ENCODE measurements around the gene STRIP2. TPM values are rescaled to one million over a fixed set of nuclear protein-coding genes. Genes with fewer than 3 reads are reported as not detected.
"Not testable (repeated sequence)": the region's sequence is repeated elsewhere in the genome, so short reads cannot be mapped to it uniquely, and the experiment has no call there.

STRIP2 gene
- total RNA-seq, 1 donor from 2014 or later = 2.3 TPM

DNA sequence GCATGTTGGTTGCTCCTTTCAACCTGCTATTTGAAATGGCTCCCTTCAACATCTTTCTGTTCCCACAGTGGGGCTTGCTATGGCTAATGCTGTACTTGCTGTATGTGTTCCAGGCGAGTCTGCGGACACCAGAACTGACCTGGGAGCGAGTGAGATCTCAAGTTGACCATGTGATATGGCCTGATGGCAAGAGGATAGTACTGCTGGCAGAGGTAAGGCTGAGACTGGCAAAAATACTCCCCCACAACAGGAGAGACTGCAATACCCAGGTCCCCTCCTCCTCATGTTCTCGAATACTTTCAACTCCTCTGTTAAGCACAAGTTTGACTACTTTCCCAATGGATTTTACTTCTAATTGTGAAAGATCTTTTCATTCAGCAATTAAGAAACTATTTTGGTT, 11.5 kb upstream of the STRIP2 start:
- DNase-seq (ENCODE audit: low read depth) = no peak

DNA sequence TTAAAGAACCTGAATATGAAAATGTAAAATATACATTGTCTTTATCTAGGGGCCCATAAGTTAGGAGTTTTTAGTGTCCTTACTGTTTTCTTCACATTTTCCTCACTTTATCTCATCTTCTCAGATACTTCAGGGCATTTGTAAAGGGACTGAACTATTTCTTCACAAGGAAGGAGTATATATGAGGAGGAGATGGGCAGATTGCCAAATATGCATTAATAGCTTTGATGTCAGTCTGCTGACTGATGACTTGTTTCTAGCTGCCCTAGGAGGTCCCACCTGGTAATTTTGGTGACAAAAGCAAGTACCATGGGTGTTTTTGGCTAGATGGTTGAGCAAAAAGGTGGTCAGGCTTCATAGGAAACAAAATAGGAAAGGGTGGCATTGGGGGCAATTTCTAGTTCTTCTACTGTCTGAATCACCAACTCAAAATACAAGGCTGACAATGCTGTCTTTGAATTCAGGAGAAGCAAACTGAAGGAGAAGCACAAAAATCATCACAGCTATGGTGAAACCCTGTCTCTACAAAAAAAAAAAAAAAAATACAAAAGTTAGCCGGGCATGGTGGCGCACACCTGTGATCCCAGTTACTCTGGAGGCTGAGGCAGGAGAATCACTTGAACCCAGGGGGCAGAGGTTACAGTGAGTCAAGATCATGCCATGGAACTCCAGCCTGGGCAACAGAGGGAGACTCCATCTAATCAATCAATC, 10.4 kb upstream of the STRIP2 start:
- DNase-seq (ENCODE audit: low read depth) = peak; percentile 15

- DNase-seq (ENCODE audit: low read depth) = no peak
These were observed 7.8 kb upstream of the STRIP2 start for GRCh38 chr7:129426482-129426881.

- no peak for DNase-seq (ENCODE audit: low read depth)
These were observed 6.6 kb upstream of the STRIP2 start for GRCh38 chr7:129427526-129428045.

DNA sequence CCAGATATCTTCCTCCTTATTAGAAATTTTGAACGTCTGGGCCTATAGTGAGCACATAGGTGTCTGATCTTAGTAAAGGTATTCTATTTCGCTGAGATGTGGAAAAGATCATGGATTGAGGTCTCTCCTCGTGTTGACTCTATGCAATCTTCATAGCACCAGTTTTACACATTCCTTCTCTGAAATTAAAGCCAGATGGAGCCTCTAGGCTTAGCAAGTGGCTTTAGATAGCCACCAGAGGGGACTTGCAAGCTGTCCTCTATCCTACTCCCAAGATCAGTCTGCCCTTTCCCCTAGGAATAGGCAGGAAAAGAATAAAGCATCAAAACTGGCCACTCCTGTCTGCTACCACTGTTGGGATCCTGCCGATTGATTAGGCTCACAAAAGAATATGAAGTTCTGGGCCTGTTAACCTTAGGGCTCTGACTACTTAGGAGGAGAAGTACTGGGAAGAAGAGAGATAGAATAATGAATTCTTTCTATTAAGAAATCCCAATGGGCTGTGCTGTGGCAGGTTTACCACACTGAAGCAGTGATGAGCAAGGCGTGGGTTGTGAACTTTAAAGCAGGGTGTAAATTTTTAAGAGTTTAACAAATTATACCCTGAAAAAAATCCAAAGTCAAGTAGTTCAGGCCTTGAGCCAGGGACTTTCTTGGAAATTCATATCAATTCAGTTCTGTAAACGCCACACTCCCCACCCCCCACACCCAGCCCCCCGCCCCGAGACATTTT, 2.2 kb upstream of the STRIP2 start:
- DNase-seq (ENCODE audit: low read depth) = no peak

DNA sequence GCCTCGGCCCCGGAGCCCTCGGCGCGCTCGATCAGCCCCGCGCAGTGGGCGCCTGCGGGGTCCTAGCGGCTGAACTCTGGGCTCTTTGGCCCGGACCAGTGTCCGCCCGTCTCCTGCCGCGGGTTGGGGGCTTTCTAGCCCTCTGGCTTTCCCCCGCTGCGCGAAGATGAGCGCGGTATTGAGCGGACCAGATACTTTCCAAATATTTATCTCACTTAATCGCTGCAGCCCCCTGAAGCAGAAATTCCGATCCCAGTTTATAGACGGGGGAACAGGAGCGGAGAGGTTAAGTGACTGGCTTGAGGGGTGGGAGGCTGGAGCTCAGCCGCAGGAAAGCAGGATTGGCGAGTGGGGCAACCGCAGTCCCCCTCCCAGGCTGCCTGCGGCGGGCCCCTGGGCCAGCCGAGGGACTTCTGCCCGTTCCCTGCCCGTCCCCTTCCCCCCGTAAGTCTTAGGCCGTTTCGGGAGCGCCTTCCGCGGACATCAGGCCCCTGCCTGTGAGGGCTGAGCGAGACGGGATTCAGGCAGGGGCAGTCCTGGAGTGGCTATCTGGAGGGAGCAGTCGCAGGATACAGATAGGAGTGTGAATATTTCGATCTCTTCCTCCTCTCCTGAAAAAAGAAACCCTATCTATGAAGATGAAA, 565 bp downstream of the STRIP2 start:
- DNase-seq (ENCODE audit: low read depth) = no peak

DNA sequence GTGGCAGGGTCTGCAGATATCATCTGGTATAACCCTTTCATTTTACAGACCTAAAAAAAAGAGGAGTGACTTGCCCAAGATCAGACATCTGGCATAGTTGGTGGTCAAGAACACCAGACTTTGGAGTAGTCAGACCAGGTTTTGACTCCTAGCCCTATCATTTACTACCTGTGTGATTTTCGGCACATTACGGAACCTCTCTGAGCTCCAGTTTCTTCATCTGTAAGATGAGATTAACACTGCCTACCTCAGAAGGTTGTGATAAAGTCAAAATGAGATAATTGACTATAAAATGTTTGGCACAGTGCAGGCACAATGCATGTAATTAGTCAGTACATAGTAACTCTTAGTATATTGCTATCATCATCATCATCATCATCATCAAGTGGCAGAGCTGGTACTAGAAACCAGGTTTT, 1.2 kb downstream of the STRIP2 start:
- no peak for DNase-seq (ENCODE audit: low read depth)

DNA sequence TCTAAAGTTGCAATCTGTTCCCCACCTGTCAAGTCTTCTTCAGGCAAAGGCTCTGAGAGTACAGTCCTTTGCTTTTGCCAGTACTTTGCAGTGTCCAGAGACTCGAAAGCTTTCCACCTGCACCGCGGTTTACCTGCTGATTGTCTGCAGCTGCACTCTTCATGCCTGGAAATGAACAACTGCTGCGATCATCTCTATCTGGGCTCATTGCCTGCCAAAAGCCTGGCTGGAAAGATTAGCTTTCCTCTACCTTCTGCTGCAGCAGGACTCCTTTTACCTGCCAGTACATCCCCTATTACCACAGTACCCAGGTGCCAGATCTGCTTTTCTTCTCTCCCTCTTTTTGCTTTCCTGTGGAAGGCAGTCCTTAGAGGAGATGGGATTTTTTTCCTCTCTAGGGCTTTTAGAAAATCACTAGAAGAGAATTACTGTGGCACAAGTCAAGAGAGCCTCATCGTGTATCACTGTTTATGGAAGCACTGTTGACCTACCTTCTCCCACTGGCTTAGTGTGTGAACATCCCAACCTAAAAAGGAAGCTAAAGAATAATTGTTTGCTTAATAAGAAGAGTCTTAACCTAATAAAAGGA, 2.2 kb downstream of the STRIP2 start:
- DNase-seq (ENCODE audit: low read depth) = no peak

DNA sequence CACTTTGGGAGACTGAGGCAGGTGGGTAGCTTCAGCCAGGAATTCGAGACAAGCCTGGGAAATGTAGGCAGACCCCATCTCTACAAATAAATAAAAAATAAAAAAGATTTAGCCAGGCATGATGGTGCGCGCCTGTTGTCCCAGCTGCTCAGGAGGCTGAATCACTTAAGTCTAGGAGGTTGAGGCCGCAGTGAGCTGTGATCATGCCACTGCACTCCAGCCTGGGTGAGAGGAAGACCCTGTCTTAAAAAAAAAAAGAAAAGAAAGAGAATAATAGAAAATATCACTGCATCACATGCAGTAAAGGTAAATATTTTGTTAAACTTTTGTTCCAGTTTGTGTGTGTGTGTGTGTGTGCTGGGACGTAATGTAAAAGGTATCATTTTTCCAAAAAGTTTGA, 3.0 kb downstream of the STRIP2 start:
- DNase-seq (ENCODE audit: low read depth) = no peak

DNA sequence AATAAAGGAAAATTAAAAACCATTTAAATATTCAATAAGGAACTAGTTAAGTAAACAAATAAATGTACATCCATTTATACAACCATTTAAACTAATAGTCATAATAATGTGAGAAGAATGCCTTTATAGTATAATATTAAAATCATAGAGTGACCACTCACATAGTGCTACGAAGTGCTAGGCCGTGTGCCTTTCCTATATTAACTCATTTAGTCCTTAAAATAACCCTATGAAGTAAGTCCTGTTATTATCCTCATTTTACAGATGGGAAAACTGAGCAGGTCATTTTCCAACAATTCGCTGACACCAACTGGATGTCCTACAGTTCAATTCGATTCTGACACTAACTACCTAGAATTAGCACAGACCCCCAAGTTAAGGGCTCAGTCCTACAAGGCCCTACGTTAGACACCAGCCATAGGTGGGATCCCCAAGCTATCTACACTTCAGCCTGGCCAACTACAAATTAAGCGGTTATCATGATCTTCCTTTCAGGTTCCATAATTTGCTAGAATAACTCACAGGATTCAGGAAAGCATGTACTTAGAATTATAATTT, 4.1 kb downstream of the STRIP2 start:
- no peak for DNase-seq (ENCODE audit: low read depth)

DNA sequence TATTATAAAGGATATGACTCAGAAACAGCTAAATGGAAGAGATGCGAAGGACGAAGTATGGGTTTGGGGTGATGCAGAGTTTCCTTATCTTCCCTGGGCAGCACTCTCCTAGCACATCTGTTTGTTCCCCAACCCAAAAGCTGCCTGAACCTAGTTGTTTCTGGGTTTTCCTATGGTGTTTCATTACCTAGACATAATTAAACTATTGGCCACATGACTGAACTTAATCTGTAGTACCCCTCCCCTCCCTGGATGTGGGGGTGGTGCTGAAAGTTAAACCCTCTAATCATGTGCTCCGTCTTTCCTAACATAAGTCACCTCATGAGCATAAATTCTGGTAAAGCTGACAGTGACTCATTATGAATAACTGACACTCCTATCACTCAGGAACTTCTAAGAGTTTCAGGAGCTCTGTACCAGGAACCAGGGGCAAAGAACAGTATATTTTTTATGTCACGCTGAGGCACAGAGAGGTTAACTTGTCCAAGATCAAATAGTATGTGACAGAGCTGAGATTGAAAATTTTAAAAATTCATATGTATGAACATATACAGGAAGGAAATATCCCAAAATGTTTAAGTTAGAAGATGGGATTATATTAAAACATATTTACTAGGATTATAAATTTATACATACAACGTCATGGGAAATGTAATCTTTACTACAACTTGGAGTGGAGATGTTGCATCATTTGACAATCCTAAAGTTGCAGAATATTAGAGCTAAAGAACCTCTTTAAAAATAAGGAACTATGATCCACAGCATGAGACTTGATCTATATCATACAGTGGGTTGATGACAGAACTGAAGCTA, 4.8 kb downstream of the STRIP2 start:
- DNase-seq (ENCODE audit: low read depth) = peak; percentile 95

DNA sequence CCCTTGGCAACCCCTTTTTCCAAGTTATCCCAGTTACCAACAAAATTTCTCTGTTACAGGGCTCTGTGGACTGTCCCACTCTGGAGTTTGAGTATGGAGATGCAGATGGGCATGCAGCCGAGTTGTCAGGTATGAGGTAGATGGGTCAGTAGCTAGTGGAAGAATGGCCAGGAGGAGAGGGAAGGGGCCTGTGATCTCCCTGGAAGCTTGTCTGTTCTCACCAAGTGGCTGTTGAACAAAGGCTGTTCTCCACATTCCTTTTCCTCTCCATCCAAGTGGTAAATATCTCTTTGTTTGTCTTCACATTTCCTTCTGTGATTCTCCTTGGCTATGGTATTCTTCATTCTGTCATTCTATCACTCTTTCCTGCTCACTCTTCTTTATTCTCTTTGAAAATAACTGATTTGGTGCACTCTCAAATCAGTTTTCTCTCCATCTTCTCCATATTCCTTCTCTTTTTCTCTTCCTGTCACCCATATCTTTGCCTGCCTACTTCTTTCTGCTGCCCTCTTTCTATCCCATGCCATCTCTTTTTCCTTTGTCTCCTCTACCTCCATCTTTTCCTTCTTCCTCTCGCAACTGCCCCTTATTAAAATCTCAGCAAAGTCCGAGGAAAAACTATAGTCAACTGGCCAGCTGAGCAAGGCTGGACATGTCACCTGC, 5.9 kb downstream of the STRIP2 start:
- no peak for DNase-seq (ENCODE audit: low read depth)

DNA sequence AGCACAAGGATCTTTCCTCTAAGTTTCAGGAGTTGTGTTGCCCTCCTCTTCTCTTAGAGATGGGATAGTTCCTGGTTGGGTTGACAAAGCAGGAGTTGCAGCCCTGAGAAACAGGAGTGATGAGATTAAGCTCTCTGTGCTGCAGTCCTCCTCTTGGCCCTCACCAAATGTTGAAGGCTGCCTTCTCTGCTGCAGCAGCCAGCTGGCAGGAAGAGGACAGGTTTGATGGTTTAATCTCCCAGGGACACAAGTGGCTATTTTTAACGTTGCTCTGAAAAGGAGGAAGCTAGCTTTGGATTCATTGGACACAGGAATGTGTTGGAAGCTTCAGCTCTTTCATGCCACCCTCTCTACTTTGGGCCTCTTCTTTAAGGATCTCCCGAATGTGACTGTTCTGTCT, 9.4 kb downstream of the STRIP2 start:
- no peak for DNase-seq (ENCODE audit: low read depth)

DNA sequence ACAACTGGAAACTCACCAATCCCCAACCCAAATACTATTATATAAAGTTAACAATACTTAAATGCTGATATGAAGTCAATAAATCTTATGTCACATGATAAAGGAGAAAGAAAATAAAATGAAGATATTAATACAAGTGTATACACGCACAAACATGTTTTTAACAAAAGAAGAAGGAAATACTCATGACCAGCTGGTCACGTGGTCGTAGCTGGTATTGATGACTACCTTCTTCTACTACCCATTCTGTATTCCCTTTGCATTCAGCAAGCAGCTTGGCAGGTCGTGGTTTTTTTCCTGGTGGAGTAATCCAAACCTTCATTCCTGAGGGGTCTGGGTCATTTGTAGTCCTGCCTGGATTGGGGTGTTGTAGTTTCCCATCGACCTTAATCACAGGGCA, 10.5 kb downstream of the STRIP2 start:
- DNase-seq (ENCODE audit: low read depth) = not testable (repeated sequence)

DNA sequence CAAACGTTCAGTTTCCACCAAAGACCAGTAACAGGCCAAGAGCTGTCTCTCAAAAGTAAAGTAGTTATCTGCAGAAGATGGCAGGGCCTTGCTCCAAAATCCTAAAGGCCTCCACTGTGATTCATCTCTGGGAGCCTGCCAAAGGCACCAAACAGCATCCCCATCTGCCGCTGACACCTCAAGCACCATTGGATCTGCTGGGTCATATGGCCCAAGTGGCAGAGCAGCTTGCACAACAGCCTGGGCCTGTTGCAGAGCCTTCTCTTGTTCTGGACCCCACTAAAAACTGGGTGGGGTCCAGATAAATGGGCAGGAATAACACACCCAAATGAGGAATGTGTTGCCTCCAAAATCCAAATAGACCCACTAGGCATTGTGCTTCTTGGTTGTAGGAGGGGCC, 12.7 kb downstream of the STRIP2 start:
- not testable (repeated sequence) for DNase-seq (ENCODE audit: low read depth)

GRCh38 chr7:129447445-129447844, 13.2 kb downstream of the STRIP2 start:
- DNase-seq (ENCODE audit: low read depth) = not testable (repeated sequence)

DNA sequence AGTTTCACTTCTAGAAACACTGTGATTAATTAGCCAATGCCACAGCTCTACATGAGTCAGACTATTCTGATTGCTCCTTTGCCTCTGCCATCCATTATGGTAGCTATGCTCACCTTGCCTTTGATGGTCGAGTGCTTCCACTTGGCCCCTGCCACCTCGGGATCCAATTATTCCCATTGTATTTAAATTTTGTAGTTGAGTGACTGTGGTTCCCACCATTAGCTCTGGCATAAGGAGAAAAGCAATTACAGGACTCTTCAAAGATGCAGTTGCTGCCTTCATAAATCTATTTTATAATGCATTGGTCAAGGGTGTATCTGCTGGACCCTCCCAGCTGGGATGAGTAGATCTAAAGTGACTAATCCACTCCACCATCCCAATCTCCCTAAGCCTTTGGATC, 14.4 kb downstream of the STRIP2 start:
- not testable (repeated sequence) for DNase-seq (ENCODE audit: low read depth)

- no peak for DNase-seq (ENCODE audit: low read depth)
These were observed 16.1 kb downstream of the STRIP2 start for GRCh38 chr7:129450295-129450694.

- no peak for DNase-seq (ENCODE audit: low read depth)
These were observed 18.5 kb downstream of the STRIP2 start for GRCh38 chr7:129452589-129453231.
